Measurements from ENCODE around the gene SLC2A5. TPM values are rescaled to one million over a fixed set of nuclear protein-coding genes. Genes with fewer than 3 reads are reported as not detected.

SLC2A5 gene
- total and polyA plus RNA-seq, 2 of the 4 experiments (the other 2 are of a cell fraction) = 0.03 to 0.18 TPM

GRCh38 chr1:9062021-9062471 is 7.4 kb downstream of the SLC2A5 start:
- no peak overlapping the region for H3K56ac ChIP-seq (ENCODE audit: extremely low read depth, insufficient read depth, low read length)
- H3K14ac ChIP-seq (replicated peaks; ENCODE audit: low read depth, low read length) = no peak overlapping the region; the same call in 1 of the 2 replicates
- WGBS, 2 experiments (ENCODE audit: extremely low coverage in 2 of 2, insufficient read length in 1 of 2) = no CpG with 5 or more reads among the region's 7 CpGs
- H3K4me1 ChIP-seq (ENCODE audit: control insufficient read depth, insufficient read depth, low read length) = peaks cover 11% of the 10 kb centered on the region
- DNase-seq (no peak), ATAC-seq (ENCODE audit: low read depth) (peak; percentile 8; the same call in 1 of the 2 replicates)
- no peaks in the 10 kb centered on the region for H3K27me3 ChIP-seq (ENCODE audit: control insufficient read depth, insufficient read depth, low read length)
- ChIA-PET POLR2A (ENCODE audit: unreplicated experiment) (no interaction called here), CTCF (interaction anchor here (0.6 kb wide), 1 partner anchor 148 kb away, joined by 5 read pairs; no protein-coding TSS in a partner anchor)
- intact Hi-C loops (cut with micrococcal nuclease) = no loop called here
- H2BK20ac ChIP-seq (ENCODE audit: low read depth, low read length) = peak overlapping the region; percentile 55; the same call in 1 of the 2 replicates
- TF ChIP-seq MAZ (IDR thresholded peaks at IDR 0.05; ENCODE audit: borderline replicate concordance, low read depth, low read length) (no peak), ELK1 (IDR thresholded peaks at IDR 0.05; ENCODE audit: borderline replicate concordance, low read depth, low read length) (no peak), CTCF (conservative IDR thresholded peaks at IDR 0.05; ENCODE audit: low read depth, low read length) (no peak), BHLHE40 (IDR thresholded peaks at IDR 0.05; ENCODE audit: low read depth, low read length) (no peak), SMC3 (IDR thresholded peaks at IDR 0.05; ENCODE audit: low read depth, low read length) (no peak), CHD1 (IDR thresholded peaks at IDR 0.05; ENCODE audit: low read depth, low read length) (no peak)
- H3K4ac ChIP-seq (ENCODE audit: low read depth, low read length) = 0 out of 2 replicates have a peak overlapping the region, but pooled peaks have one; percentile 15
- H3K18ac ChIP-seq (ENCODE audit: low read depth, low read length) = no peak overlapping the region
- no peaks in the 10 kb centered on the region for H4K20me1 ChIP-seq (ENCODE audit: insufficient read depth, low read length)
- no TSS peak for BruUV-seq (replicated peaks)
- H3K23ac ChIP-seq (ENCODE audit: low read depth, low read length) = no peak overlapping the region
- in situ Hi-C loops (cut with MboI; ENCODE audit: low sequenced_read_pairs) = loop anchor here (10.0 kb wide), 1 partner anchor 63 kb away; the partner anchor contains the start of gene GPR157
- peak overlapping the region; percentile 6 for H2BK5ac ChIP-seq (ENCODE audit: low read depth, low read length, poor library complexity, severe bottlenecking)
- no peak overlapping the region for H3K4me3 ChIP-seq (ENCODE audit: insufficient read depth, low read depth, low read length)
- H3K79me1 ChIP-seq (ENCODE audit: low read depth in 1 of 2, low read length in 2 of 2) = no peaks in the 10 kb centered on the region
- no peak overlapping the region for H2BK120ac ChIP-seq (ENCODE audit: low read depth, low read length)
- H3K36me3 ChIP-seq (ENCODE audit: control insufficient read depth, insufficient read depth, low read length) = no peaks in the 10 kb centered on the region
- peak overlapping the region; percentile 52 for H2AFZ ChIP-seq (replicated peaks; ENCODE audit: low read length, poor library complexity)
- peak overlapping the region in 1 of 2 experiments; percentile 16; a peak in 2 of 4 replicates for H4K8ac ChIP-seq (ENCODE audit: low read depth in 2 of 2, low read length in 2 of 2)
- no peak overlapping the region; the same call in 1 of the 2 replicates for H4K91ac ChIP-seq (ENCODE audit: insufficient read depth, low read depth, low read length)
- no peaks in the 10 kb centered on the region for H3K9me3 ChIP-seq (ENCODE audit: control insufficient read depth, insufficient read depth, low read length)
- no peak overlapping the region for H4K5ac ChIP-seq (ENCODE audit: low read depth, low read length)
- no peak overlapping the region for H3K27ac ChIP-seq (ENCODE audit: insufficient read depth, low read length)
- no peak overlapping the region; the same call in 2 of the 3 replicates for H2BK15ac ChIP-seq (ENCODE audit: low read depth, low read length)
- no peak overlapping the region for H3K4me2 ChIP-seq (ENCODE audit: low read depth, low read length)
- peak overlapping the region; percentile 38; the same call in 1 of the 2 replicates for H2AK5ac ChIP-seq (ENCODE audit: low read depth, low read length)
- dilution Hi-C loops (cut with HindIII; ENCODE audit: low sequenced_read_pairs, unreplicated experiment) = no loop called here
- H2AK9ac ChIP-seq (replicated peaks; ENCODE audit: low read depth, low read length, poor library complexity) = no peak overlapping the region
- H3K9me1 ChIP-seq (ENCODE audit: insufficient read depth, low read length) = peaks cover 6% of the 10 kb centered on the region; the same call in 1 of the 2 replicates
- H3K9ac ChIP-seq (ENCODE audit: low read depth, low read length) = no peak overlapping the region
